Activated CD8-positive, alpha-beta memory T cell treated with anti-CD3 and anti-CD28 coated beads, Interleukin-2, amount 50 U/mL, for 4 hours (primary cell): ENCODE results near the gene OR4D2.

Experiments used
- DNase-seq: peaks from one replicate; pipeline ENCODE4 v3.0.0-alpha.2; 2020

OR4D2 gene

DNA sequence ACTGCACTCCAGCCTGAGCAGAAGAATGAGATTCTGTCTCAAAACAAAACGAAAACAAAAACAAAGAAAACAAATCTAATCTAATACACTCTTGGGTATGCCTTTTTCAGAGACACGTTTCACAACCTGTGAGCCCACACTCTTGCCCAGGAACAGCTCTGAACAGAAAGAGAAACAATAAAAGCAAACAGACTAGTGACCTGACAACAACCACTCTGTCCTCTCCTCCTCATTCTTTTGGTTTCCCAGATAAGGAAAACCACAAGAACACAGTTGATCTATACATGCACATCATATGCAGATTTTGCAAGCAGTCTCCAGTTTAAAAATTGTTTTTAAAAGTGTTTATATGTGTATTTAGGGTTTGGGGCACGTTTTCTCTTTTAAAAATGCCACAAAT, 51.0 kb downstream of the OR4D2 start:
- DNase-seq = no peak

- peak; percentile 93 for DNase-seq
These were observed 52.4 kb downstream of the OR4D2 start, which contains the start of gene MKS1 for GRCh38 chr17:58219007-58219788. Gene MKS1, minus strand, starts transcription at chr17:58219255. Its CDS starts 25 bp downstream, at chr17:58219230.

GRCh38 chr17:58219789-58220183, 53.0 kb downstream of the OR4D2 start:
- no peak for DNase-seq
